WTC11 (cell line): ENCODE data around the gene EPC1.

ENCODE experiments used
- E2F4 ChIP-seq: sonication (generic); formaldehyde crosslinking; IDR thresholded peaks from 2 replicates; pipeline ENCODE4 v1.8.1; 2022; ENCODE audit warnings: low read depth, mild to moderate bottlenecking, moderate library complexity, missing genetic modification reagents, borderline replicate concordance
- FOXJ3 ChIP-seq: sonication (generic); formaldehyde crosslinking; IDR thresholded peaks from 2 replicates; pipeline ENCODE4 v1.9.0; 2021; ENCODE audit warnings: missing genetic modification reagents, mild to moderate bottlenecking, borderline replicate concordance

DNA sequence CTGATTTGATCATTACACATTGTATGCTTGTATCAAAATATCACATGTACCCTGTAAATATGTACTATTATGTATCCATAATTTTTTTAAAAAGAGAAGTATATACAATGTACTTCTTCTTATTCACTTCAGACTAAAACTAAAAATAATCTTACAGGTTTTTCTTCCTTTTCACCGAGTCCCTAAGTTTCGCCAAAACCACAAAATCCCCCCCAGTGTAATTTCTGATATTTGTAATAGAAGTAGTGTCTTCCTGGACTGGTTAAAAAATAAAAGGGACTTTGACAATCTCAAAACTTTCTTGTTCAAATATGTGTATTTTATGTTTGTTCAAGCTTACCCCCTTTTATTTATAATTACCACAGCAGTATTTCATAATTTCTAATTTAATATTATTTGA, 23.9 kb downstream of the EPC1 start:
- TF ChIP-seq E2F4 (CRISPR knock-in tag) (no peak), FOXJ3 (CRISPR knock-in tag) (no peak)
